Epidermal melanocyte (primary cell): ENCODE measurements around the gene CDKN2B.
"Not testable (repeated sequence)": the region's sequence is repeated elsewhere in the genome, so short reads cannot be mapped to it uniquely, and the experiment has no call there.

Experiments used
- DNase-seq: peaks from one replicate; pipeline ENCODE4 v3.0.0; 2011; ENCODE audit warnings: low spot score; ENCODE audit not compliant: insufficient read length

The CDKN2B gene

DNA sequence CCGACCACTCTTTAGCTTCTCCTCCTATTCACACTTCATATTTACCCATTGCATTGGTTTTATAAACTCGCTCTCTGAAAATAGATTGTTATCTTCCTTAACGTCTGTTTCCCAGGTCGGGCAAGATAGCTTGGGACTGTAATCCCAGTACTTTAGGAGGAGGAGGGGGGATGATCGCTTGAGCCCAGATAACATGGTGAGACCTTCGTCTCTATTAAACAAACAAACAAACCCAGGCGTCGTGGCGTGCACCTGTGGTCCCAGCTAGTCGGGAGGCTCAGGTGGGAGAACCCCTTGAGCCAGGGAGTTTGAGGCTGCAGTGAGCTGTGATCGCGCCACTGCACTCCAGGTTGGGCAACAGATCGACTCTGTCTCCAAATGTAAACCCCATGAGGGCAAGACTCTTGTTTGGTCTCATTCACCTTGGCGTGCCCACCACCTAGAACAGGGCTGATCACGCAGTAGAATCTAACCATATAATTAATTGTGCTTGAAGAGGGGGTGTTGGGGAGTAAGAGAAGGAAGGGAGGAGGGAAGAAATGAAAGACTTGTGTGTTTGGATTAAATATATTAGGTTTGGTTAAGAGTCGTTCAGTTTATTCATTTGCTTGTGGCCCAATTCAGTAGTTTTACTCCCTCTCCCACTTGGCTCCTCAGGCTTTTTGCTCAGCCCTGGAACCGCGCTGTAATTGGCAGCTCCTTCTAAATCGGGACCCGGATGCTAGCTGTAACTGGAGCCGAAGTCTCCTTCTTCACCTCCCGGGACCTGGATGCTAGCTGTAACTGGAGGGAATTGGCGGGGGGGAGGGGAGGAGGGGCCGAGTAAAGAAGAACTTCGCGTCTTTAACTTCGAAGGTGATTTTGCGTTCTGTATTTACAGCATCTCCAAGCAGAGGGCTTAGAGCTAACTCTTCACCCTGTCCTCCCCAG lies 39.8 kb downstream of the CDKN2B start:
- DNase-seq, result no peak

- no peak for DNase-seq
Measured at GRCh38 chr9:21968331-21969010, 40.6 kb downstream of the CDKN2B start.

DNA sequence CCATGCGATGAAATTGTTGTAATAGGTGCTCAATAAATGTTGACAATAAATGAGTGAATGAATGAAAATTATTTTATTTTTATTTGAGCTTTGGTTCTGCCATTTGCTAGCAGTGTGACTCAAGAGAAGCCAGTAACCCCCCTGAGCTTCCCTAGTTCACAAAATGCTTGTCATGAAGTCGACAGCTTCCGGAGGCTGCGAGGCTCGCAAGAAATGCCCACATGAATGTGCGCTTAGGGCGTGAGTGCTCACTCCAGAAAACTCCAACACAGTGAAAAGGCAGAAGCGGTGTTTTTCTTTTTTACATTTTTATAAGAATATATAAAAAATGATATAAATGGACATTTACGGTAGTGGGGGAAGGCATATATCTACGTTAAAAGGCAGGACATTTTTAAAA lies 41.4 kb downstream of the CDKN2B start:
- no peak for DNase-seq

GRCh38 chr9:21967169-21967568 lies 41.9 kb downstream of the CDKN2B start:
- DNase-seq, result no peak

- no peak for DNase-seq
Measured at GRCh38 chr9:21966140-21966851, 42.8 kb downstream of the CDKN2B start.

DNA sequence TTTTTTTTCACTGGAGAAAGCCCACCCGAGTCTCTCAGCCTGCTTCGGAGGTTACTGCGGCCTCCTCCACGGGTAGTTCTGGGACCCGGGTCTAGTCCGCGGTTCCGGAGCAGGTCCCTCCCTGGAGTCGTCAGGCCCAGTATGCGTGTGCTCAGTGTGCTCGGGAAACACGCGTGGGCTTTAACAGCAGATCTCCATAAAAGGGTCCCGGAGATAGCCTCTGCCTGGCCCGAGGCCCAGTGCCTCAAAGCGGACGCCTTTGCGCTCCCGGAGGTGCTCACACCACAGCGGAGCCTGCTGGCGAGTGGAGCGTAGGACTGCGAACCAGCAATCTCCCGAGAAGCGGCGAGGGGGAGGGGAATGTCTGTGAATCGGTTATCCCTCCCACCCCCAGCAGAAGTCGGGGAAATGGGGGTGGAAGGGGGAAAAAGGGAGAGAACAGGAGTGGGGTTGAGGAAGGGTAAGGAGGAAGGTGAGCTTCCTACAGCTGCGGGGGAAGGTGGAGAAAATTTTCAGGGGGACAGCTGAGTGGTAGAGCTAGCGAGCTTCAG lies 43.6 kb downstream of the CDKN2B start:
- peak; percentile 78 for DNase-seq

DNA sequence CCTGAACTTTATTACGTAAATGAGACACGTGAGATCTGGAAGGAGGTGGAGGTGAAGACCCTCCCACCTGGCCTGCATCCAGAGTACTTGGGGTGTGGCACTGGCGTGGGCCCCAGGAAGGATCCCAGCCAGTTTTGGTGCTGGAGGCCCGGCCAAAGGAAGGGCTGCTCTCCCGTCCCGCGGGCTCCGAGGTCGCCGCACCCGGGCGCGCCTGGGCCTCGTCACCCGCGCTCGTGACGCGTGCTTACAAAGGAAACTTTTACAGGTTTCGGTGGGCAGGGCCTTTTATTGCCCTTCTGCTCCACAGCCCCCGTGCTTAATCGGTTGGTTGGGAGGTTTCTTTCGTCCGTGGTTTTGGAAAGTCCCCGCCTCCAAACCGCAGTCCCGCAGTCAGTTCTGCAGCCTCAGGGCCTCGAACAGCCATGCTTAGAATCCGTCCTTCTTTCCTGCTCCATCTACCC lies 44.1 kb downstream of the CDKN2B start:
- DNase-seq, result no peak

DNA sequence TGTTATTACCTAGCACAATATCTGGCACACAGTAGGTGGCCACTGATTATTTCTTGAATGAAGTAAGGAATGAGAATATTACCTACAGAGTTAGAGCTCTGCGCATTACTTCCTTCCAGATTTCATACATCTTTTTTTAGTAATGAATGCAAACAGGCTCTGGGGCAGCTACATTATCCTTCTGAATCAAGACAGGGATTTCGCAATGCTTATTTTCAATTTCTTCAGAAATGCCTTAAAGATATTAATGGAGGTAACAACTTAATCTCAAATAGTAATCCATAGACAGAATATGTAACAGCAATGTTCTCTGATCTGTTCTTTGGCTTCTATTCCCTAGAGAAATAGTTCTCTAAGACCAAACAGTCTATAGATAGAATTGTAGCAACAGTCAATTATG lies 47.5 kb downstream of the CDKN2B start:
- DNase-seq, result no peak

DNA sequence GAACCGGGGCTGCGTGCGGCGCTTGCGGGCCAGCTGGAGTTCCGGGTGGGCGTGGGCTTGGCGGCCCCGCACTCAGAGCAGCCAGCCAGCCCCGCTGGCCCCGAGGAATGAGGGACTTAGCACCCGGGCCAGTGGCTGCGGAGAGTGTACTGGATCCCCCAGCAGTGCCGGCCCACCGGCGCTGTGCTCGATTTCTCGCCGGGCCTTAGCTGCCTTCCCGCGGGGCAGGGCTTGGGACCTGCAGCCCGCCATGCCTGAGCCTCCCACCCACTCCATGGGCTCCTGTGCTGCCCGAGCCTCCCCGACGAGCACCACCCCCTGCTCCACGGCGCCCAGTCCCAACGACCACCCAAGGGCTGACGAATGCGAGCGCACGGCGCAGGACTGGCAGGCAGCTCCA lies 49.8 kb downstream of the CDKN2B start:
- not testable (repeated sequence) for DNase-seq

DNA sequence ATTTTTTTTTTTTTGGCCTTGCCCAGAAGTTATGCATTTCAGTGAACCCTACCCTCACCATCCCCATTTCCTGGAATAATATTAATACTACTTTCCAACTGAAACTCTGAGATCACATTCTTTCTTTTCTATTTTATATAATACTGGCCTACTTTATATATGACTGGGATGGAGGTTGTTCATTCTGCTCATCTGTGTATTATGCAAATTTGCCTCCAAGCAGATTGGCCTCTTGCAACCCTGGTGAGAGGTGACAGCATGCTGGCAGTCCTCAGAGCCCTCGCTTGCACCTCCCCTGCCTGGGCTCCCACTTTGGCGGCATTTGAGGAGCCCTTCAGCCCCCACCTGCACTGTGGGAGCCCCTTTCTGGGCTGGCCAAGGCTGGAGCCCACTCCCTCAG lies 50.3 kb downstream of the CDKN2B start:
- no peak for DNase-seq
